GM21825 (cell line): ENCODE data around the gene SUV39H1.
"Not testable (repeated sequence)": the region's sequence is repeated elsewhere in the genome, so short reads cannot be mapped to it uniquely, and the experiment has no call there.

Source experiments
- ATAC-seq: cut with Tn5 transposase; IDR thresholded peaks from one replicate; pipeline ENCODE4 v1.9.1; 2021; ENCODE audit warnings: mild to moderate bottlenecking, moderate library complexity; ENCODE audit not compliant: unreplicated experiment

Gene SUV39H1

DNA sequence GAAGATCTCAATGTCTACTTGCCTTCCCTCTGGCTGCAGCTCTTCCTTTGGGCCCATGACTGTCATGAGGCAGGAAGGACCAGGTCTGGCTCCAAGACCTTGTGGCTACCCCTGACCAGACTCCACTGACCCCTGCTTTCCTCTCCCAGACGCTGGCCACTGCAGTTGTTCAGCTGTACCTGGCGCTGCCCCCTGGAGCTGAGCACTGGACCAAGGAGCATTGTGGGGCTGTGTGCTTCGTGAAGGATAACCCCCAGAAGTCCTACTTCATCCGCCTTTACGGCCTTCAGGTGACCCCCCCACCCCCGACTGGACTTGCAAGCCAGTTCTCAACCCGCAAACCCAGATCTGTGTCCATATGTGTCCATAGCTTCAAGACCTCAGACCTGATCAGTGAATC lies 12.4 kb upstream of the SUV39H1 start:
- no peak for ATAC-seq

DNA sequence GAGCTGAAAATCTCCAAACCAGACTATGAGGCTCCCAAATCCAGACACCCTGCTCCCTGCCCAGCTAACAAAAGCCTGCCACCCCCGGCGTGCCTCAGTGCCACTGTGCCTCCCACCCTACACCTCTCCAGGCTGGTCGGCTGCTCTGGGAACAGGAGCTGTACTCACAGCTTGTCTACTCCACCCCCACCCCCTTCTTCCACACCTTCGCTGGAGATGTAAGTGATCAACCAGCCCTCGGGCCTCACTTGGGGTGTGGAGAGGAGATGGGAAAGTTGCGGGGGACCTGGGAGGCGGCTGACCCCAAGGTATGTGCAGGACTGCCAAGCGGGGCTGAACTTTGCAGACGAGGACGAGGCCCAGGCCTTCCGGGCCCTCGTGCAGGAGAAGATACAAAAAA lies 11.1 kb upstream of the SUV39H1 start:
- no peak for ATAC-seq

DNA sequence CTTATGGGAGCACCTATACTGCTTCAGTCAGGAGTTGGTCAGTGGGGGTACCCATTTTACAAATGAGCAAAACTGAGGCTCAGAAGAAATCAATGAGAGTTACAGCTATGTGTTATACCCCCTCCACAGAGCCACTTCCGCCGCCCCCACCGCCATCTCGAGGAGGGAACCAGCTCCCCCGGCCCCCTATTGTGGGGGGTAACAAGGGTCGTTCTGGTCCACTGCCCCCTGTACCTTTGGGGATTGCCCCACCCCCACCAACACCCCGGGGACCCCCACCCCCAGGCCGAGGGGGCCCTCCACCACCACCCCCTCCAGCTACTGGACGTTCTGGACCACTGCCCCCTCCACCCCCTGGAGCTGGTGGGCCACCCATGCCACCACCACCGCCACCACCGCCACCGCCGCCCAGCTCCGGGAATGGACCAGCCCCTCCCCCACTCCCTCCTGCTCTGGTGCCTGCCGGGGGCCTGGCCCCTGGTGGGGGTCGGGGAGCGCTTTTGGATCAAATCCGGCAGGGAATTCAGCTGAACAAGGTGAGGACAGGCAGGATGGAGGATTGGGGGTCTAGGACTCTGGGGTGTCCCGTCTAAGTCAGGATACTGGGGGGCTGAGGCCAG lies 7.9 kb upstream of the SUV39H1 start:
- ATAC-seq: no peak

DNA sequence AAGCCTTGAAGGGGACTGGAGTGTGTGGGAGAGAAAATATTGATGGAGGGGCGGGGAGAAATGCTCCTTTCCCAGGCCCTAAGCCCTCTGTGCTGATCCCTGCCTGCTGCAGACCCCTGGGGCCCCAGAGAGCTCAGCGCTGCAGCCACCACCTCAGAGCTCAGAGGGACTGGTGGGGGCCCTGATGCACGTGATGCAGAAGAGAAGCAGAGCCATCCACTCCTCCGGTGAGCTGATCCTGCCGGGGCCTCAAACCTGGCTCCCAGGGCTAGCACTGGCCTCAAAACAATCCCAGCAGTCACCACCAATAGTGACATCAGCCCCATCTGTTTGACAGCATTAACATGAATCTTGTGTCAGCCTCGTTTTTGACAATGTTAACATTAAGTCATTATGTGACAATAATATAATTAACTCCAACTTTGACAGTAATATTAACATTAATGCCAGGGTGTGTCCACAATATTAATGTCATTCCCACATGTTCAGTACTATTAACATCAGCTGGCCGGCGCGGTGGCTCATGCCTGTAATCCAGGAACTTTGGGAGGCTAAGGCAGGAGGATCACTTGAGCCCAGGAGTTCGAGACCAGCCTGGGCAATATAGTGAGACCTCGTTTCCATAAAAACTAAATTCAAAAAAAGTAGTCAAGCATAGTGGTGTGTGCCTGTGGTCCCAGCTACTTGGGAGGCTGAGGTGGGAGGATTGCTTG lies 7.2 kb upstream of the SUV39H1 start:
- no peak for ATAC-seq

DNA sequence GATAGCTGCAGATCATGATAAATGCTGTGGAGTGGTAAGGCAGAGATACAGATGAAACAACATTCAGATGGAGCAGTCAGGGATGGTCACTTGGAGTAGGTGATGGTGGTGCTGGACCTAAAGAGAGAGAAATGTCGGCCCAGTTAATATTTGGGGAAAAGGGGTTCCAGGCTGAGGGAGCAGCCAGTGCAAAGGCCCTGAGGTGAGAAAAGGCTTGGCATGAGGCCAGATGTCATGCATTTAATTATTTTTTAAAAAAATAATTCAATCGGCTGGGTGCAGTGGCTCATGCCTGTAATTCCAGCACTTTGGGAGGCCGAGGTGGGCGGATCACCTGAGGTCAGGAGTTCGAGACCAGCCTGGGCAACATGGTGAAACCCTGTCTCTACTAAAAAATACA lies 4.8 kb upstream of the SUV39H1 start:
- ATAC-seq: not testable (repeated sequence)

DNA sequence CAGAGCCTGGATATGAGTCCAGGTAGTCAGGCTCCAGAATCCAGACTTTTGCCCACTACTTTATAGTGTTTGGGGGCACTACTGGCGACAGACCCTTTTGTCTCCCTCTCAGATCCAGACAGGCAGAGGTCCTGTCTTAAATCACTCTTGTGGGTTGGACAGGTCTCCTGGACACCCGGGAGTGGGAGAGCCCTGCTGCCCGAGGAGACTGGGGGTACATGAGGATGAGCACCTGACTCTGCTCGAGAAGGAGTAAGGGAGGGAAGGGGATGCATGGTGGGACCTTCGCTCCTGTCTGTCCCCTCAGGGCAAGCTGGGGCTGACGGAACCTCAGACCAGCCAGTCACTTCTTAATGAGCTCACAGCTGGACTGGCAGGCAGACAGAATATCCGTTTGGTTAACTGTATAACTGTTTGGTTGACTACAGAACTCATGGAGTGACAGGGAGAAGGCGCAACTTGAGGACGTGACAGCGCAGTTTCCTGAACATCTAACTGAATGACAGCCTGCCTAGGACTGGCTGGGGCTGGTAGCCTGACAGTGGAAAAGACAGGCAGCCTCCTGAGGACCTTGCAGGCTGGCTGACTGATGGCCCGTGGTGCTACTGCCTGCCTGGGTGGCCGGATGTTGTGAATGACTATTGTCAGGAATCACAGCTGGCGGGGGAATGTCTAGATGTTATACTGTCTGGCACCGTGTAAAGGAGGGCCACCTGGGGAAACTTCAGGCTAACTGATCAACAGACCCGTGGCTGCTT lies 1.6 kb upstream of the SUV39H1 start:
- no peak for ATAC-seq

DNA sequence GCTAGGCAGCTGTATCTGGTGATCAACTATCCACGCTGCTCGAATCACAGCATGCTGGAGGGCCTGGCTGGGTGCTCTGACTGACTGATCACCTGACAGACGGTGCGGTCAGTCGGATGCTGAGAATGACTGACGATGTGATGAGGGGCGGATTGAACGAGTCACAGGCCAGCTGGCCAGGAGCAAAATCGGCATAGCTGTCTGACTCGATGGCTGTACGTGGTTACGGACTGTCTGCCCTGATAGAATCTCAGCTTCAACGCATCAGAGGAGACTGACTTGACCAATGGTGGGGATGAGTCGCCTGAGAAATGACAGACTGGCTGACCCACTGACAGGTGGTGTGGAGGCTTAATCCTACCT lies 1.0 kb upstream of the SUV39H1 start:
- ATAC-seq: no peak

DNA sequence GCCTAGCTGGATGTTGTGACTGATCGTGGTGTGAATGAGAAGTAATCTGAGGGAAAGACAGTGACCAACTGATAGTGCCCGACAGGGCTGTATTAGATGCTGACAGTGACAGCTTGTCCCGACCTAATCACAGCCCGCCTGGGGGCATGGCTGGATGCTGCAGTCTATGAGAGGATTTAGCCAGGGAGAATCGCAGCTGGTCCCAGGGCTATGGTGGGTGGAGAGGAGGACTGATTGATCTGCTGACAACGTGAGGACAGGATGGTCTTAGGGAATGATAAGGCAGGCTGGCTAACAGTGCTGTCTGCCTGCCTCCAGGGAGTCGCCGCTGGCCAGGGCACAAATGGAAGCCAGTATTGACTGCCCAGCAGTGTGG lies 621 bp upstream of the SUV39H1 start:
- no peak for ATAC-seq

DNA sequence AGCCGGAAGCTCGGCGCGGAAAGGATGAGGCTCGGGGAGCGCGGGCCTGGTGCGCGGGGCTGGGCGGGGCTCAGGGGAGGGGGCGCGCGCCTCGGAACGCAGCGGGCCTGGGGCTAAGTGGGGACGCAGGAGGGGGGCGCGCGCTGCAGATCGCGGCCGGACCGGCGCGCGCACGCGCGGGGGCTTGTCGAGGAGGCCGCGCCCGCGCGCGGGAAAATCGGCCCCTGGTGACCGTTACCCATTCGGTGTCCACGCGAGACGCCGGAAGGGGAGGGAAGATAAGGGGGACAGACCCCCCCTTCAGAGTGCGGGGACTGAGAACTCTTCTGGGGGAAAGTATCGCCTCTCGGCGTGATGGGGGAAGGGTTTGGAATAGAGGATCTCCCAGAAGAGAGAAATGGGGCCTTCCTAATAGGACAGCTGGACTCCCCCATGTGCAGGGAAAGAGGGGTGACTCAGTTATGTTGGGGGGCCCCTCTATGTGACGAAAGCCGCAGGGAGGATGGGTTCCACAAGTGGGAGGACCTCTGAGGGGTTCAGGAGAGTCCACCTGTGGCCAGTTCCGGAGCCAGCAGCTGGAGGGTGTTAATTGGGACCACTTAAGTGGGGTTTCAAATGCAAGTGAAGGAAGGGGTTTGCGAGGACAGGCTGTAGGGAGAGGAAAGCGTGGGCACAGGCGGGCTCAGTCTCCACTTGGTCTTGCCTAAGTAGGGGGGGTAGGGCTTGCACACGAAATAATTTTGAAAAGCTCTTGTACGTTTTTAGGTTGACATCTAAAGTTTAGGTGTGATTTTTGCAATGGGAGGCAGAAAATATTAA lies 584 bp downstream of the SUV39H1 start:
- peak; percentile 10 for ATAC-seq

DNA sequence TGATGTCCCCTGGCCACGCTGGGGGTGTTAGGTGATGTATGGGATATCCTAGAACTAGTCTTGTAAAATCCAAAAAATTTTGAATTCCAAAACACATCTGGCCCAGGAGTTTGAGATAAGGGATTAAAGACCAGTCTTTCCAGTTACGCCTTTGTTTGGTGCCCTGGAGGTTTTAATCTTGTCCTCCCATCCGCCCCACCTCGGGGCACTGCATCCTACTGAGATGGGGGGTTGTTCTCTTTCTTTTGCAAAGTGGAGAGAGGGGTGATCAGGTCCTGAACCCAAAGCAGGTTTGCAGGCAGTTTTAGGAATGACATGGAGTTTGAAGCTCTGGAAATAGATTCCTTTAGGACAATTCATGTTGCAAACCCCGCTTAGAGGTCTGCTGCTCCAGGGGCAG lies 1.8 kb downstream of the SUV39H1 start:
- ATAC-seq: no peak

DNA sequence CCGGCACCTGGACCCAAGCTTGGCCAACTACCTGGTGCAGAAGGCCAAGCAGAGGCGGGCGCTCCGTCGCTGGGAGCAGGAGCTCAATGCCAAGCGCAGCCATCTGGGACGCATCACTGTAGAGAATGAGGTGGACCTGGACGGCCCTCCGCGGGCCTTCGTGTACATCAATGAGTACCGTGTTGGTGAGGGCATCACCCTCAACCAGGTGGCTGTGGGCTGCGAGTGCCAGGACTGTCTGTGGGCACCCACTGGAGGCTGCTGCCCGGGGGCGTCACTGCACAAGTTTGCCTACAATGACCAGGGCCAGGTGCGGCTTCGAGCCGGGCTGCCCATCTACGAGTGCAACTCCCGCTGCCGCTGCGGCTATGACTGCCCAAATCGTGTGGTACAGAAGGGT lies 3.7 kb downstream of the SUV39H1 start:
- no peak for ATAC-seq

DNA sequence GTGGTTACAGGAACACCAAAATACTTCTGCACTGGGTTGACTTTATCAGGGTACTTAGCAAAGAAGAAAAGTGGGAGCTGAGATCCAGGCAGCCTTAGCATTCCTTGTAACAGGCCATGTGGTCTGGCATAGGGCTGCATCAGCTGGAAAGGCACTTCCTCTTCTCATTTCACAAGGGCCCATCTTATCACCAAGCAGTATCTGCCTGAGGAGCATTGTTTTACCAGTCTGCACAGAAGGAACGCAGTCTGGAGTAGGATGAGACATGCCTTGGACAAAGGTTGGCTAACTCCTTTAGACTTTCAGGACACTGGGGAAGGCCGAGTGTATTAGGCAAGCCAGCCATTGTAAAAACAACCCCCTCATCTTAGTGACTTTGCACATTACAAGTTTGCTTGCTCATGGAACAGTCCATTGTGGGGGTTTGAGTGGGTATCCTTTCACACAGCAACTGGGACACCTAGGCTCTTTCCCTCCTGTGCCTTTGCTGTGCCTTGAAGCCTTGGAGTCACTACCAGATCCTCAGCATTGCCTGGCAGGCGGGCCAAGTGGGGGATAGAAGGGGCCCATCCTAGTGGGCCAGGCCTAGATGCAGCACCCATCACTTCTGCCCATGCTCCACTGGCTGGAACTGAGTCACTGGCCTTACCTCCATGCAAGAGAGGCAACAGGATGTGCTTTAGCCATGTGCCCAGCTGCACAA lies 4.6 kb downstream of the SUV39H1 start:
- no peak for ATAC-seq

DNA sequence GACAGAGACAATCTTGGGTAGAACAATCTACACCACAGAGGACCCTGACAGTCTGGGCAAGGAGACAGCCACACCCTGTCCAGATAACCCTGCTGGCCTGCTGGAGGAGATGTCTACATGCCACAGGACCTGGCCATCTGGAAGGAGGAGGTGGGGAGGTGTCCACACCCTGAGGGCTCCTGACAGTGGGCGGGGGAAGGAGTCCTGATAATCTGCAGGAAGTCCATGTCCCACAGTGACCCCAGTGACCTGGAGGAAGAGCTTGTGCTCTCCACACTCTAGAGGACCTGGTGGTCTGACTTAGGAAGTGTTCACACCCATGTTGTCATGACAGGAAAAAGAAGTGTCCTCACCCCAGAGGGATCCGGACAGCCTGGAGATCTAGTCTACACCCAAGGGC lies 5.5 kb downstream of the SUV39H1 start:
- ATAC-seq: no peak

DNA sequence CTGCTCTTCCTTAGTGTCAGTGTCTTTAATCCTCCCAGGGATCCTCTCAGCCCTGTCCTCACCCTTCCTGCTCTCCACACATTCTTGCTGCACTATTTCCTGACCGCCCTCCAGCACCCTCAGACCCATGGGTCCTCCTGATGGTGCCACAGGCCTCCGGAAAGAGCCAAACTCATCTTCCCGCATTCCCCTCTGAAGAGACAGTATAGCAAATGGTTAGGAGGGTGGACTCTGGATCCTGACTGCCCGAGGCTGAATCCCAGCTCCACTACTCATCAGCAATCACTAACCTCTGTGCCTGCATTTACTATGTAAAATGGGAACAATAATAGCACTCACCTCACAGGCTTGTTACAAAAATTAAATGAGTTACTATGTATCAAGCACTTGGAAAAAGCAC lies 6.2 kb downstream of the SUV39H1 start:
- ATAC-seq: no peak

DNA sequence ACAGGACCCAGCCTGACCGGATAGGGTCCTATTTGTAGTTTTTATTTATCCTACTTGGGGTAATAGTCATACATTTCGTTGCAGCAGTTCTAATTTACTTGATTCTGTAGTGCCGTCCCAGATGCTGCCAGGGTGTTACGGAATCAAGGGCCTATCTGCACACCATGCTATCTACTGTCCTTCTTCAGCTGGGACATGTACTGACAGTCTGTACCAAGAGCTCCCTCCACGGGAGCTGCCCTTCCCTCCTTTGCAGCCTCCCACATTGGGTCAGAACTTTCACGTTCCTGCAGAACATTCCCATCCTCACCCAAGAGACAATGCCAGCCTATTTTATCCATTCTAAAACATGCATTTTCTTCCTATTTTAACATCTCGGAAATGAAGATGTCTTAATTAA lies 6.7 kb downstream of the SUV39H1 start:
- no peak for ATAC-seq

DNA sequence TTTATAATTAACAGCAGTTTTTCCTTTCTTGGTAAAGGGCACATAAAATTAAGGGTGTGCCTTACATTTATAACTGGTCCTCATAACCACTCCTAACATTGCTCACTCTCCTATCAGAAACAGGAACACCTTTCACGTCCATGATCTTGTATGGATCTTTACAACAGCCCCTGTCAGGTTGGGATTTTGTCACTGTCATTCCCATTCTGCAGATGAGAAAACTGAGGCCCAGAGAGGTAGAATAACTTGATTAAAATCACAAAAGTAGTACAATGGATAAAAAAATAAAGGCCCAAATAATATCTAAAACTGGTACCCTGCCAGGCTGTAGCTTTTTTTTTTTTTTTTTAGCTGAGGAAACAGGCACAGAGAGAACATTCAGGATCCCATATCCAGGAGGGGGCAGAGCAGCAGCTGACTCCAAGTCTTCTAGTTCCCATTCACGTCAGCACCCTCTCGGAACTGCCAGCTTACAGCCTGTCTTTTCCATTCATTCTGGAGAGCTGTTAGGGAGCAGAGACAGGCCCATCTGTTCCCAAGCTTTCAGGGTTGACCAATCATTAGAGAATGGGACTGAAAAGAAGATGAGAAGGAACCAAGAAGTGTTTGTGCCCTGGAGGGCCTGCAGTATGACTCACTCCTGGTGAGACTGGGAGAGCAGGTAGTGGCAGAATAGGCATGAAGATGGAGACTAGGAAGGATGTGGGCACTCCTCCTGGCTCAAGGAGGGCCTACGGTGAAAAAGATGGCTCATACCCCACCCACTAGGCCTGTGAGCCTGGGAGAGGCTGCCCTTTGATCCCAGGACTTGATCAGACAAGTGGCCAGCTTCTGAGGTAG lies 7.3 kb downstream of the SUV39H1 start:
- no peak for ATAC-seq

DNA sequence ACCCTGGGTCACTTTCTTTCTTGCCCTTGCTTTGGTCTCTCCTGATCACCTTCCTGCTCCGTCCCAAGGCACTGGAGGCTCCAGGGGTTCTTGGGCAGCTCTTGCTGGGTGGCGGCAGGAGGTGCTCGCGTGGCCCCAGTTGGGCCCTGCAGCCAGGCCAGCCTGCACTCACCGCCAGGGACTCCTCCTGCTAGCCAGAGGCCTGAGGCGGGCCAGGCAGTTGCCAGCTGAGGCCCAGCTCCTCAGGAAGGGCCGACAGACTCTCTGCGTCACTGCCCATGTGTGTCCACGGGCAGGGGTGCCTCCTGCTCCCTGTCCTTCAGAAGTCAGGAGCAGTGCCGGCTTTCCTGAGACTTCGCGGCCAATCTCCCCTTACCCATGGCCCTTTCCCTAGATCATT lies 9.3 kb downstream of the SUV39H1 start:
- no peak for ATAC-seq

DNA sequence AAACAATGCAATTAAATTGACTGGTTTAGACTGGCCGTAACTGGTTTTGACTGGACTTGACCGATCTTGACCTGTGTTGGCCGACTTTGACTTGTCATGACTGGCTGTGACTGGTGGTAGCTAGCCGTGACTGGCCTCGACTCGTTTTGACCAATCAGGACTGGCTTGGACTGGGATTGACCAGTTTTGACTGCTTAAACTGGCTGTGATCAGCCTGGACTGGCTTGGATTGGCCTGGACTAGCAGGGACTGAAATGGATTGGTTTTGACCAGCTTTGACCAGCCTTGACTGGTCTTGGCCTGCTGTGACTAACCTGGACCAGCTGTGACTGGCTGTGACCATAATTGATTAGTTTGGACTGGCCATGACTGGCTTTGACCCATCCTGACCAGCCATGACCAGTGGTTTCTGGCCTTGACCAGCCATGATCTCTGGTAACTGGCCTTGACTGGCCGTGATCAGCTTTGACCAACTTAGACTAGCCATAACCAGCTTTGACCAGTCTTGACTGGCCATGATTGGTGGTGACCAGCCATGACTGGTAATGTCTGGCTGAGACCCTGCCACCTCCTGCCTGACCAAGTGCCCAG lies 13.1 kb downstream of the SUV39H1 start:
- no peak for ATAC-seq

DNA sequence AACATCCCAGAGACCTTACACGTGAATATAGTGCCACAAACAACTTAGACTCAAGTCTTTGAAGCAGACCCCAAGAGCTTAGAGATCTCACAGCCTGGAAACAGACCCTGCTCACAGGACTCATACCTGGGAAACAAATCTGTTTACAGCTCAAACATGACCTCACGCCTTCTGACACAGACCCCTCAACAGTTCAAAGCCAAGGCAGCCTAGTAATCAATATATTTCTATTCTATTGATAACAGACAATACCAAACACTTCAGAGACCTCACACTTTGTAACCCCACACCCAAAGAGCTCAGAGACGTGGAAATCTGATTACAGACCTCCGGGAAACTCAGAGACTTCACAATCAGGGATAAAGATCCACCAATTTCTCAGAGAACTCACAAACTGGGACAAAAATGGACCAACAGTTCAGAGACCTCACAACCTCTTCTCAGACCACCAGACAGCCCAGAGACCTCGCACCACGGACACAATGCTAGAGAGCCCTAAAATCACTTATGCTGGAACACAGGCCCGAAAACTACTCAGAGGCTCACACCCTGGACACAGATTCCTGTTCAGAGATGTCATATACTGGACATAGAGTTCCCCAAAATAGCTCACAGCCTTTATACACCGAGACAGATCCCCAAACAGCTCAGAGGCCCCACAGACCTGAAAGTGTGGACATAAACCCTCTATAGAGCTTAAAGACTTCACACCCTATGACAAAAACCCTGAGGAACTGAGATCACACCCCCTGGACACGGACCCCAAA lies 14.8 kb downstream of the SUV39H1 start:
- no peak for ATAC-seq
